Measurements from ENCODE around the gene CBR4. TPM values are rescaled to one million over a fixed set of nuclear protein-coding genes. Genes with fewer than 3 reads are reported as not detected.
"Not testable (repeated sequence)": the region's sequence is repeated elsewhere in the genome, so short reads cannot be mapped to it uniquely, and the experiment has no call there.

Gene CBR4
- polyA plus RNA-seq, 1 experiment = 1.7 TPM

DNA sequence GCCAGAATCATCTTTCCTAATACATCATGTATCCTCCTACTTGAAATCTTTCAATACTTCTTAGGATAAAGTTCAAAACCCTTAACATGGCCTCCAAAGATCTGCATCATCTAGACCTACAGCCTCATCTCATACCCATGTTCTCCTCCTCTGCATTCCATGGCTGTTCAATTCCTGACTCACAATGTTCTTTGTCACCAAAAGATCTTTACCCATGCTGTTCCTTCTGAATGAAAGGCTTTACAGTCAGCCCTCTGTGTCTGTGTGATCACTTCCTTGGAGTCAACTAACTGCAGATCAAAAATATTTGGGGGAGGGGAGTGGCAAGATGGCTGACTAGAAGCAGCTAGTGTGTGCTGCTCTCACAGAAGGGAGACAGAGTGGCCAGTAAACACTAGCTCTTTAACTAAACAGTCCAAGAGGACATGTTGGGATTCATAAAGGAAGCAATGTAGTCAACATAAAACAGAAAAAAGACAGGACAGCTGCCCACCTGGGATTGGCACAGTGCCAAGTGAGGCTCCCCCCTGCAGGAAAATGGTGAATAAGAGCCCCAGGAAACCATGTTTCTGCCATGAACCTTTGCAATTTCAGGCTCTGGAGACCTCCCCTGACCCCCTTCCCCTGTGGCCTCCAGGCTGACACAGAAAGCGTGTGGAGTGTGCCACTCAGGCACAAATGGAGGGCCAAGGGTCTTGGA lies 31.9 kb downstream of the CBR4 start:
- ChIA-PET CTCF (interaction anchor here (1.6 kb wide), 1 partner anchor 32 kb away, joined by 3 read pairs; the partner anchor contains the start of gene CBR4), POLR2A (no interaction called here)
- Histone ChIP-seq H3K27me3 (ENCODE audit: control insufficient read depth, insufficient read depth, low read length) (no peaks in the 10 kb centered on the region), H3K36me3 (ENCODE audit: control insufficient read depth, insufficient read depth, low read length) (peaks cover 5% of the 10 kb centered on the region), H3K4me3 (ENCODE audit: low read depth, low read length) (no peak overlapping the region)
- TF ChIP-seq, protein P1, sequence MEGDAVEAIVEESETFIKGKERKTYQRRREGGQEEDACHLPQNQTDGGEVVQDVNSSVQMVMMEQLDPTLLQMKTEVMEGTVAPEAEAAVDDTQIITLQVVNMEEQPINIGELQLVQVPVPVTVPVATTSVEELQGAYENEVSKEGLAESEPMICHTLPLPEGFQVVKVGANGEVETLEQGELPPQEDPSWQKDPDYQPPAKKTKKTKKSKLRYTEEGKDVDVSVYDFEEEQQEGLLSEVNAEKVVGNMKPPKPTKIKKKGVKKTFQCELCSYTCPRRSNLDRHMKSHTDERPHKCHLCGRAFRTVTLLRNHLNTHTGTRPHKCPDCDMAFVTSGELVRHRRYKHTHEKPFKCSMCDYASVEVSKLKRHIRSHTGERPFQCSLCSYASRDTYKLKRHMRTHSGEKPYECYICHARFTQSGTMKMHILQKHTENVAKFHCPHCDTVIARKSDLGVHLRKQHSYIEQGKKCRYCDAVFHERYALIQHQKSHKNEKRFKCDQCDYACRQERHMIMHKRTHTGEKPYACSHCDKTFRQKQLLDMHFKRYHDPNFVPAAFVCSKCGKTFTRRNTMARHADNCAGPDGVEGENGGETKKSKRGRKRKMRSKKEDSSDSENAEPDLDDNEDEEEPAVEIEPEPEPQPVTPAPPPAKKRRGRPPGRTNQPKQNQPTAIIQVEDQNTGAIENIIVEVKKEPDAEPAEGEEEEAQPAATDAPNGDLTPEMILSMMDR (IDR thresholded peaks at IDR 0.05; ENCODE audit: insufficient read depth, low read depth, low read length) = no peak
- no peak for DNase-seq (ENCODE audit: low read depth)

DNA sequence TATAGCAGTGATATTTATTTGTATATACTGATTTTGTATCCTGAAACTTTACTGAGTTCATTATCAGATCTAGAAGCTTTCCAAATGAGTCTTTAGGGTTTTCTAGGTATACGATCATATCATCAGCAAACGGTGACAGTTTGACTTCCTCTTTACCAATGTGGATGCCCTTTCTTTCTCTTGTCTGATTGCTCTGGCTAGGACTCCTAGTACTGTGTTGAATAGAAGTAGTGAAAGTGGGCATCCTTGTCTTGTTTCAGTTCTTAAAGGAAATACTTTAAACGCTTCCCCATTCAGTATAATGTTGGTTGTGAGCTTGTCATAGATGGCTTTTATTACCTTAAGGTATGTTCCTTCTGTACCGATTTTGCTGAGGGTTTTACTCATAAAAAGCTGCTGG lies 37.5 kb downstream of the CBR4 start:
- Histone ChIP-seq H3K27me3 (ENCODE audit: control insufficient read depth, insufficient read depth, low read length) (no peaks in the 10 kb centered on the region), H3K4me3 (ENCODE audit: low read depth, low read length) (no peak overlapping the region), H3K36me3 (ENCODE audit: control insufficient read depth, insufficient read depth, low read length) (peaks cover 4% of the 10 kb centered on the region)
- POLR2A ChIA-PET = no interaction called here
- TF ChIP-seq, protein P1 (IDR thresholded peaks at IDR 0.05; ENCODE audit: insufficient read depth, low read depth, low read length) = no peak
- CTCF ChIA-PET = no interaction called here
- DNase-seq (ENCODE audit: low read depth) = no peak

DNA sequence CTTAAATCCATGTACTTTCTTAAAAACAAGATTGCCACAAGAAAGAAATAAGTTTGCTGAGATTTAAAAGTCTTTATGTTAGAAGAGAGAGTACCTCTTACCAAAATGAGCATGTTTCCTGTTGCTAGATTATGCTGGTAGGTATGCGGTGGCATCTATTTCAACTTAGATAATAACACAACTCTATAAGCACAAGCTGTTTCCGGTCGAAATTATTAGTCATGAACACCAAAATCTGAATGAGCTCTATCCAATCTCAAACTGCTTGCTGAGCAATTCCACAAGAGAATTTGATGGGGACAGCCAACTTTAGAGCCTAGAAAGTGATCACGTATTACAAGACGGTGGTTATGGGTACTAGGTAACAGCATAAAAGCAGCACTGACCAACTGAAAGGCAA lies 49.3 kb downstream of the CBR4 start:
- CTCF ChIA-PET = no interaction called here
- DNase-seq (ENCODE audit: low read depth) = no peak
- POLR2A ChIA-PET = no interaction called here
- Histone ChIP-seq H3K4me3 (ENCODE audit: low read depth, low read length) (no peak overlapping the region), H3K27me3 (ENCODE audit: control insufficient read depth, insufficient read depth, low read length) (no peaks in the 10 kb centered on the region), H3K36me3 (ENCODE audit: control insufficient read depth, insufficient read depth, low read length) (no peaks in the 10 kb centered on the region)
- TF ChIP-seq, protein P1 (IDR thresholded peaks at IDR 0.05; ENCODE audit: insufficient read depth, low read depth, low read length) = no peak

DNA sequence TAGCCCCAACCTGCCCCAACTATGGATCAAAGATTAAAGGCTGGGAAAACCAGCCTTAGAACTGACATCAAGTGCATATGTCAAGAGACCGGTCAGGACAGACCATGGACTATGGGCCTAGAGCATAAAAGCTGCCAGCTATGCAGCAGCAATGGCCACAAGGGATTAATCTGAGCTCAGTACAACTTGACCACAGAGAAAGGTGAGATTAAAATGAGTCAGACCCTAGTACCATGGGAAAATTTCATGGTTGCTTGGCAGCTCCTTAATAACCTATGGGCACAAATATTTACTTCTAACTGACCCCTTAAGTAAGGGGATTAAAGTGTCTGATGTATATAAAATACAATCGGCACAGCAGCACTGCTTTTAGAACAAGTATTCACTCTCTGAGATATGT lies 54.4 kb downstream of the CBR4 start:
- TF ChIP-seq, protein P1 (IDR thresholded peaks at IDR 0.05; ENCODE audit: insufficient read depth, low read depth, low read length) = no peak
- CTCF ChIA-PET = interaction anchor here (0.8 kb wide), 1 partner anchor 31 kb away, joined by 3 read pairs; no protein-coding TSS in a partner anchor
- Histone ChIP-seq H3K36me3 (ENCODE audit: control insufficient read depth, insufficient read depth, low read length) (no peaks in the 10 kb centered on the region; the same call in 1 of the 2 replicates), H3K27me3 (ENCODE audit: control insufficient read depth, insufficient read depth, low read length) (no peaks in the 10 kb centered on the region), H3K4me3 (ENCODE audit: low read depth, low read length) (no peak overlapping the region)
- POLR2A ChIA-PET = no interaction called here
- no peak for DNase-seq (ENCODE audit: low read depth)

DNA sequence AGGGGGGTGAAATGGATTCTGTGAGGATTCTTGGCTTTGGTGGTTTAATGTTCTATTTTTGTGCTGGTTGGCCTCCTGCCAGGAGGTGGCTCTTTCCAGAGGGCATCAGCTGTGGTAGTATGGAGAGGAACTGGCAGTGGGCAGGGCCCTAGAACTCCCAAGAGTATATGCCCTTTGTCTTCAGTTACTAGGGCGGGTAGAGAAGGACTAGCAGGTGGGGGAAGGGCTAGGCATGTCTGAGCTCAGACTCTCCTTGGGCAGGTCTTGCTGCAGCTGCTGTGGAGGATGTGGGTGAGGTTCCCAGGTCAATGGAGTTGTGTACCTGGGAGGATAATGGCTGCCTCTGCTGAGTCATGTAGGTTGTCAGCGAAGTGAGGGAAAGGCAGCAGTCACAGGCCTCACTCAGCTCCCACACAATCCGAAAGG lies 57.2 kb downstream of the CBR4 start:
- H3K27me3 ChIP-seq (ENCODE audit: control insufficient read depth, insufficient read depth, low read length); H3K36me3 ChIP-seq (ENCODE audit: control insufficient read depth, insufficient read depth, low read length); POLR2A ChIA-PET; DNase-seq (ENCODE audit: low read depth); H3K4me3 ChIP-seq (ENCODE audit: low read depth, low read length): not testable (repeated sequence)
- CTCF ChIA-PET = interaction anchor here (0.8 kb wide), 1 partner anchor 533 kb away, joined by 3 read pairs; no protein-coding TSS in a partner anchor

DNA sequence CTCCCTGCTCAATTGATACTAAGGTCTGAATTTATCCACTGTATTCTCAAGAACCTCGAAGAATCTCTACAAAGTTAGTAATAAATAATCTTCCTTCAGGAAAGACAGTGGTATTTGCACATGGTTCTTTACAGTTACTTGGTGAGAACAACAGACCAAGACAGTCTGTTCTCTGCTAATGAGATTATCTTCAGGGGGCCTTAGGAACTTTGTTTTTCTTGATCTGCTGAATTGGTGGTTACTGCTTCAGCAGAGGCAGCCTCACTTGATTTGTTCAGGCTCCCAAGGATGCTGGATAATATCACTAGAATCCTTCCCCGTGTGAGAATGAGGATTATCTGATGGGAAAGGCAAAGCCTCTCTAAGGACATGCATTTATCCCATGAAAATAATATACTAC lies 64.8 kb downstream of the CBR4 start:
- ChIA-PET CTCF (no interaction called here), POLR2A (no interaction called here)
- Histone ChIP-seq H3K4me3 (ENCODE audit: low read depth, low read length) (no peak overlapping the region), H3K27me3 (ENCODE audit: control insufficient read depth, insufficient read depth, low read length) (no peaks in the 10 kb centered on the region), H3K36me3 (ENCODE audit: control insufficient read depth, insufficient read depth, low read length) (no peaks in the 10 kb centered on the region)
- TF ChIP-seq, protein P1 (IDR thresholded peaks at IDR 0.05; ENCODE audit: insufficient read depth, low read depth, low read length) = no peak
- no peak for DNase-seq (ENCODE audit: low read depth)

All from BJ (cell line).